ENCODE measurements around the gene LTN1. TPM values are rescaled to one million over a fixed set of nuclear protein-coding genes. Genes with fewer than 3 reads are reported as not detected.

LTN1 gene
- total and polyA plus RNA-seq, 2 of the 13 experiments (the other 11 are each of a cell fraction or from before 2014, with no cell fraction given), result 6.7 to 24.6 TPM

DNA sequence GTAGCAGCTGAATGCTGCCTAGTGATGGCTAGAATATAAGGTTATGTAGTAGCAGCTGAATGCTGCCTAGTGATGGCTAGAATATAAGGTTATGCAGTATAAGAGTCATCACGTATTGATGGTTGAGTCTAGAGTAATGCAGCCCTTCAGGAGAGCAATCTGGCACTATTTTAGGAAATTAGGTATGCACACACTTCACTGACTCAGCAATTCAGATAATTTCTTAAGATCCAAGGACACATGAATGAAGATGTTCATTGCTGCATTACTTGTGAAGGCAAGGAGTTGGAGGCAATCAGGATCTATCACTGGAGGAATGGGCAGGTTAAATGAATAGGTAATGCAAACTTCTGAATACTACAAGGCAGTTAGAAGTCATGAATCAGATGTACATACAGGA lies 13.6 kb downstream of the LTN1 start:
- H2AFZ ChIP-seq (ENCODE audit: low read length), result no peak overlapping the region
- no peak overlapping the region for H3K4me2 ChIP-seq (ENCODE audit: low read depth, low read length)
- no peaks in the 10 kb centered on the region for H3K4me1 ChIP-seq (ENCODE audit: insufficient read depth, low read length)
- no peak overlapping the region for H3K4me3 ChIP-seq (replicated peaks in 1 of 3; ENCODE audit: insufficient read depth in 1 of 3, low read depth in 2 of 3, low read length in 3 of 3)
- H4K20me1 ChIP-seq (ENCODE audit: insufficient read depth, low read length), result no peaks in the 10 kb centered on the region
- WGBS (ENCODE audit: low lambda C conversion rate), result 100% methylated on average over 1 of the region's 1 CpG
- ATAC-seq (no peak), FAIRE-seq (no peak), DNase-seq (ENCODE audit: low spot score) (no peak)
- CTCF ChIA-PET (ENCODE audit: low intra/inter-chr PET ratio, low total read pairs), result no interaction called here
- H3K36me3 ChIP-seq (replicated peaks in 1 of 2; ENCODE audit: control insufficient read depth in 1 of 2, insufficient read depth in 2 of 2, low read length in 2 of 2), result peaks cover 13 to 60% of the 10 kb centered on the region in 2 experiments
- POLR2A ChIA-PET, result no interaction called here
- BruUV-seq (replicated peaks), result no TSS peak
- in situ Hi-C loops (cut with HindIII; ENCODE audit: extremely low pct_ligation_motif_present, low pct_unique_long_range_greater_than_20kb), result no loop called here
- peak; percentile 61 for TF ChIP-seq MAFF (IDR thresholded peaks at IDR 0.05; ENCODE audit: low read depth, low read length)
- TF ChIP-seq RCOR2 (CRISPR knock-in tag; IDR thresholded peaks at IDR 0.05), result no peak
- TF ChIP-seq ZNF549 (CRISPR knock-in tag; IDR thresholded peaks at IDR 0.05), result no peak
- peak; percentile 51 to 79; a peak in 3 of 4 replicates for TF ChIP-seq MAFK (conservative IDR thresholded peaks at IDR 0.05 in 1 of 2, IDR thresholded peaks at IDR 0.05 in 1 of 2; ENCODE audit: low read length in 2 of 2)
- H3K9ac ChIP-seq (ENCODE audit: insufficient read depth, low read depth, low read length), result no peak overlapping the region
- no peaks in the 10 kb centered on the region for H3K79me2 ChIP-seq (ENCODE audit: insufficient read depth, low read length)
- intact Hi-C loops (cut with micrococcal nuclease; ENCODE audit: unreplicated experiment), result no loop called here
- H3K9me3 ChIP-seq (ENCODE audit: low read length), result no peaks in the 10 kb centered on the region
- no peak overlapping the region for H3K27ac ChIP-seq (ENCODE audit: extremely low read length, insufficient read depth, low read length)
- H3K27me3 ChIP-seq (ENCODE audit: control insufficient read depth in 1 of 2, insufficient read depth in 2 of 2, low read length in 2 of 2), result no peaks in the 10 kb centered on the region; a peak in 1 of 5 replicates

DNA sequence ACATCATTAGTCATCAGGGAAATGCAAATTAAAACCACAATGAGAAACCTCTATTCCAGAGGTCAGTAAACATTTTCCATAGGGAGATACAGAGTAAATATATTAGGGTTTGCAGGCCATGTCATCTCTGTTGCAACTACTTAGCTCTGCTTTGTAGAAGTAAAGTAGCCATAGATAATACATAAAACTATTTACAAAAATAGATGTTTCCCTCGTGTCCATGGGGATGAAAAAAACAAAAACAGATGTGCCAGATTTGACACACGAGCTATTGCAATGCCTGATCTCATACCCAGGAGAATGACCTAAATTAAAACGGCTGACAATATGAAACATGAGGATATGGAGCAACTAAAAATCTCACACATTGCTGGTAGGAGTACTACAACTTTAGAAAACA lies 17.3 kb downstream of the LTN1 start:
- Histone ChIP-seq H3K9ac (ENCODE audit: insufficient read depth, low read depth, low read length) (no peak overlapping the region), H3K4me1 (ENCODE audit: insufficient read depth, low read length) (no peaks in the 10 kb centered on the region), H3K79me2 (ENCODE audit: insufficient read depth, low read length) (no peaks in the 10 kb centered on the region), H3K4me2 (ENCODE audit: low read depth, low read length) (no peak overlapping the region), H3K9me3 (ENCODE audit: low read length) (no peaks in the 10 kb centered on the region), H2AFZ (ENCODE audit: low read length) (no peak overlapping the region), H4K20me1 (ENCODE audit: insufficient read depth, low read length) (no peaks in the 10 kb centered on the region), H3K27me3 (ENCODE audit: control insufficient read depth in 1 of 2, insufficient read depth in 2 of 2, low read length in 2 of 2) (no peaks in the 10 kb centered on the region), H3K36me3 (replicated peaks in 1 of 2; ENCODE audit: control insufficient read depth in 1 of 2, insufficient read depth in 2 of 2, low read length in 2 of 2) (peaks cover 8 to 46% of the 10 kb centered on the region in 2 experiments), H3K27ac (ENCODE audit: extremely low read length, insufficient read depth, low read length) (no peak overlapping the region), H3K4me3 (replicated peaks in 1 of 3; ENCODE audit: insufficient read depth in 1 of 3, low read depth in 2 of 3, low read length in 3 of 3) (no peak overlapping the region)
- FAIRE-seq (no peak), ATAC-seq (no peak), DNase-seq (ENCODE audit: low spot score) (no peak)
- intact Hi-C loops (cut with micrococcal nuclease; ENCODE audit: unreplicated experiment) (no loop called here), in situ Hi-C loops (cut with HindIII; ENCODE audit: extremely low pct_ligation_motif_present, low pct_unique_long_range_greater_than_20kb) (no loop called here)
- 93% methylated on average over 3 of the region's 3 CpGs for WGBS (ENCODE audit: low lambda C conversion rate)
- ChIA-PET CTCF (ENCODE audit: low intra/inter-chr PET ratio, low total read pairs) (no interaction called here), POLR2A (no interaction called here)
- no TSS peak for BruUV-seq (replicated peaks)
- no peak for TF ChIP-seq ZNF816 (CRISPR knock-in tag; IDR thresholded peaks at IDR 0.05; ENCODE audit: borderline replicate concordance)
- no peak for TF ChIP-seq REL (CRISPR knock-in tag; conservative IDR thresholded peaks at IDR 0.05)
- no peak for TF ChIP-seq SRSF9 (IDR thresholded peaks at IDR 0.05; ENCODE audit: borderline replicate concordance, insufficient read depth, low read depth, low read length, poor library complexity, severe bottlenecking)
- no peak for TF ChIP-seq GPN1 (CRISPR knock-in tag; IDR thresholded peaks at IDR 0.05; ENCODE audit: borderline replicate concordance)
- TF ChIP-seq ZNF605 (CRISPR knock-in tag; IDR thresholded peaks at IDR 0.05), result no peak
- TF ChIP-seq MXI1 (IDR thresholded peaks at IDR 0.05; ENCODE audit: borderline replicate concordance, low read depth, low read length), result no peak
- TF ChIP-seq SOX13 (IDR thresholded peaks at IDR 0.05), result no peak
- no peak for TF ChIP-seq SOX13 (CRISPR knock-in tag; conservative IDR thresholded peaks at IDR 0.05 in 1 of 2, IDR thresholded peaks at IDR 0.05 in 1 of 2)
- TF ChIP-seq CSRNP2 (CRISPR knock-in tag; conservative IDR thresholded peaks at IDR 0.05; ENCODE audit: low read depth), result no peak
- no peak for TF ChIP-seq ZBTB14 (CRISPR knock-in tag; IDR thresholded peaks at IDR 0.05)
- TF ChIP-seq NR2F6 (IDR thresholded peaks at IDR 0.05), result no peak
- TF ChIP-seq NR2F6 (CRISPR knock-in tag; IDR thresholded peaks at IDR 0.05), result no peak

Measured in HepG2 (cell line).